PC-3 (cell line): ENCODE results near the gene HHAT. TPM values are rescaled to one million over a fixed set of nuclear protein-coding genes. Genes with fewer than 3 reads are reported as not detected.
A peak's percentile ranks its signal among the peaks of the same experiment; 100 is the strongest.

Source experiments
- ATAC-seq: fragments of 200-7000 bp; cut with Tn5 transposase; 2 replicates; pipeline ENCODE4 v1.9.1; 2020; ENCODE audit warnings: mild to moderate bottlenecking, moderate library complexity
- BruUV-seq: library from RNA; stranded (reverse); fragments of 400-500 nt; replicated peaks from 2 replicates; lab custom pipeline; 2021; lab: Mats Ljungman, UMichigan
- CTCF ChIA-PET: fragments of 300-600 bp; sonication (Branson Sonifier 250); formaldehyde crosslinking; loops from one replicate; lab custom pipeline; 2022; ENCODE audit warnings: antibody characterized with exemption; lab: Charles Lee
- POLR2A ChIA-PET: fragments of 300-600 bp; sonication (Branson Sonifier 250); formaldehyde crosslinking; loops from one replicate; lab custom pipeline; 2022; ENCODE audit warnings: antibody characterized with exemption; ENCODE audit not compliant: unreplicated experiment; lab: Charles Lee
- DNase-seq: peaks from one replicate; pipeline ENCODE4 v3.0.0-alpha.2; 2015
- H2AFZ ChIP-seq: fragments of 300-600 bp; sonication (generic); 2 replicates; pipeline ENCODE4 v1.6.0; 2016; ENCODE audit warnings: antibody characterized with exemption, low read length
- H3F3A ChIP-seq: fragments of 300-600 bp; sonication (generic); one replicate; pipeline ENCODE4 v1.6.0; 2017; ENCODE audit warnings: antibody characterized with exemption, low read length, control low read depth, mild to moderate bottlenecking; ENCODE audit not compliant: unreplicated experiment
- H3K27ac ChIP-seq: fragments of 300-600 bp; sonication (generic); 2 replicates; pipeline ENCODE4 v1.5.1; 2016; ENCODE audit warnings: mild to moderate bottlenecking, low read length
- H3K27me3 ChIP-seq: fragments of 300-600 bp; sonication (generic); 2 replicates; pipeline ENCODE4 v1.6.1; 2016; ENCODE audit warnings: low read length, mixed read lengths
- H3K36me3 ChIP-seq: fragments of 300-600 bp; sonication (generic); 2 replicates; pipeline ENCODE4 v1.6.1; 2016; ENCODE audit warnings: low read depth, mixed run types, low read length, mixed read lengths
- H3K4me1 ChIP-seq: fragments of 300-600 bp; sonication (generic); 2 replicates; pipeline ENCODE4 v1.5.1; 2016; ENCODE audit warnings: low read length; ENCODE audit not compliant: insufficient read depth
- H3K4me2 ChIP-seq: fragments of 300-600 bp; sonication (generic); 2 replicates; pipeline ENCODE4 v1.6.0; 2016; ENCODE audit warnings: low read length
- H3K4me3 ChIP-seq: fragments of 300-600 bp; sonication (generic); 2 replicates; pipeline ENCODE4 v1.5.1; 2016; ENCODE audit warnings: mild to moderate bottlenecking, low read length, mixed read lengths
- H3K79me2 ChIP-seq: fragments of 300-600 bp; sonication (generic); 2 replicates; pipeline ENCODE4 v1.6.1; 2017; ENCODE audit warnings: low read length, mixed read lengths
- H3K9ac ChIP-seq: fragments of 300-600 bp; sonication (generic); 2 replicates; pipeline ENCODE4 v1.6.0; 2016; ENCODE audit warnings: mild to moderate bottlenecking, low read length
- H3K9me2 ChIP-seq: fragments of 300-600 bp; sonication (generic); replicated peaks from 2 replicates; pipeline ENCODE4 v1.6.1; 2016; ENCODE audit warnings: mixed run types, low read length, mixed read lengths
- H3K9me3 ChIP-seq: fragments of 300-600 bp; sonication (generic); 2 replicates; pipeline ENCODE4 v1.6.1; 2016; ENCODE audit warnings: low read length, mixed read lengths
- H4K20me1 ChIP-seq: fragments of 300-600 bp; sonication (generic); 2 replicates; pipeline ENCODE4 v1.6.1; 2016; ENCODE audit warnings: low read length, mixed read lengths
- CTCF ChIP-seq: fragments of 300-600 bp; sonication (generic); conservative IDR thresholded peaks from 2 replicates; pipeline ENCODE4 v1.5.1; 2017; ENCODE audit warnings: antibody characterized with exemption, low read depth, mild to moderate bottlenecking, low read length
- EZH2 ChIP-seq: fragments of 300-600 bp; sonication (generic); IDR thresholded peaks from one replicate; pipeline ENCODE4 v1.6.1; 2017; ENCODE audit warnings: antibody characterized with exemption, mild to moderate bottlenecking, low read length; ENCODE audit not compliant: unreplicated experiment
- EZH2phosphoT487 ChIP-seq: fragments of 300-600 bp; sonication (generic); IDR thresholded peaks from 2 replicates; pipeline ENCODE4 v1.6.1; 2018; ENCODE audit warnings: mild to moderate bottlenecking, antibody characterized with exemption, low read length, borderline replicate concordance
- intact Hi-C: fragments of 100-400 bp; cut with micrococcal nuclease; formaldehyde crosslinking; loops from 2 replicates; pipeline ENCODE4 v1.9.0; 2023
- total RNA-seq: library from RNA; depleted of rRNA; stranded (reverse); fragments of >200 nt; gene quantifications from 2 replicates; pipeline ENCODE4 v1.2.3, GENCODE V29; 2014

Gene HHAT
- total RNA-seq, 1 experiment from 2014 or later, result 3.4 TPM

- BruUV-seq, result no TSS peak
- Histone ChIP-seq H4K20me1 (no peaks in the 10 kb centered on the region), H3K9ac (no peak overlapping the region), H3K9me3 (no peaks in the 10 kb centered on the region), H3K27ac (peak overlapping the region; percentile 87), H3K4me3 (no peak overlapping the region), H3K4me1 (peaks cover 23% of the 10 kb centered on the region), H3K79me2 (no peaks in the 10 kb centered on the region), H3F3A (no peaks in the 10 kb centered on the region), H2AFZ (peak overlapping the region; percentile 33; the same call in 1 of the 2 replicates), H3K9me2 (no peaks in the 10 kb centered on the region), H3K27me3 (no peaks in the 10 kb centered on the region), H3K4me2 (peak overlapping the region; percentile 65), H3K36me3 (no peaks in the 10 kb centered on the region)
- ChIA-PET POLR2A (no interaction called here), CTCF (interaction anchor here (0.6 kb wide), 1 partner anchor 1970 kb away, joined by 3 read pairs; no protein-coding TSS in a partner anchor)
- DNase-seq (peak; percentile 89), ATAC-seq (peak; percentile 93)
- intact Hi-C loops, result loop anchor here (5.0 kb wide), 1 partner anchor 535 kb away; the partner anchor contains the start of gene KCNH1
- TF ChIP-seq EZH2 (no peak), CTCF (no peak), EZH2phosphoT487 (no peak)
Observed at GRCh38 chr1:210597555-210598134, 268.9 kb downstream of the HHAT start.

- Histone ChIP-seq H4K20me1 (no peaks in the 10 kb centered on the region), H3K4me3 (no peak overlapping the region), H3K27ac (peak overlapping the region; percentile 87), H3K36me3 (no peaks in the 10 kb centered on the region), H3F3A (no peaks in the 10 kb centered on the region), H2AFZ (no peak overlapping the region), H3K9me3 (no peaks in the 10 kb centered on the region), H3K4me2 (peak overlapping the region; percentile 65), H3K27me3 (no peaks in the 10 kb centered on the region), H3K4me1 (peaks cover 23% of the 10 kb centered on the region), H3K79me2 (no peaks in the 10 kb centered on the region), H3K9ac (no peak overlapping the region), H3K9me2 (no peaks in the 10 kb centered on the region)
- CTCF ChIA-PET, result no interaction called here
- TF ChIP-seq CTCF (no peak), EZH2 (no peak), EZH2phosphoT487 (no peak)
- intact Hi-C loops, result loop anchor here (5.0 kb wide), 1 partner anchor 534 kb away; the partner anchor contains the start of gene KCNH1
- BruUV-seq, result no TSS peak
- ATAC-seq (peak; percentile 90), DNase-seq (peak; percentile 90)
- POLR2A ChIA-PET, result no interaction called here
Observed at GRCh38 chr1:210598135-210598652, 269.5 kb downstream of the HHAT start.
